ENCODE measurements around the gene SLX9.

DNA sequence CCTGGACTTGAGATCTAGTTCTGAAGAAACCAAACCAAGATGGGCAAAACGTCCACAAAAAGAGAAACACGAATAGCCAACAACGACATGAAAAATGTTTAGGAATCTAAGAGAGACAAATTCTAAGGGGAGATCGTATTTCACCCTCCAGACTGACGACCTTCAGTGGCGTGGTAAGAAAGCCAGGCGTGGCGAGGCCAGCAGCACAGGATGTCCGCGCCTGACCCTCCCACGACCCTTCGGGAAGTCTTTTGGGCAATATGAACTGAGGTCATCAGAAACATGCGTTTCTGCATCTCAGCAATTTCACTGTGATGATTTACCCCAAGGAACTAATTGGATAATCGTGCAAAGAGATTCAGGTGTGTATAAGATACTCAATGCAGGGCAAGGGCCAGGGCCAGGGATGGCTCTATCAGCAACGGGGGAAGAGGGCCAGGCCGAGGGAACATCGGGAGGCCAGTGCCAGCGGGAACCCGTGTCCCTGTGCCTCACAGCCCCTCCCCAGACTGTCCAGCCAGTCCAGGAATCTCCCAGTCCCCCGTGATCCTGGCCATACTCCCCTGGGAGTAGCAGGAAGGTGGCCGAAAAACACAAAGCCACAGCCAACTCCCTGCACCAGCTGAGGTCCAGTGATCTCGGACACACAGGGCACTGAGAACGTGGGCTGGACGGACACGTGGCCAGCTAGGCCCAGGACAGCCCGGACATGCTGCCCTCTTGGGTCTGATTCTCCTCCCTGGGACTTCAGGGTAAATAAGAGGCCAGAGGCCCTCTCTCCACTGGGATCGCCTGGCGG lies 81.0 kb downstream of the SLX9 start:
- TF ChIP-seq, protein P1, sequence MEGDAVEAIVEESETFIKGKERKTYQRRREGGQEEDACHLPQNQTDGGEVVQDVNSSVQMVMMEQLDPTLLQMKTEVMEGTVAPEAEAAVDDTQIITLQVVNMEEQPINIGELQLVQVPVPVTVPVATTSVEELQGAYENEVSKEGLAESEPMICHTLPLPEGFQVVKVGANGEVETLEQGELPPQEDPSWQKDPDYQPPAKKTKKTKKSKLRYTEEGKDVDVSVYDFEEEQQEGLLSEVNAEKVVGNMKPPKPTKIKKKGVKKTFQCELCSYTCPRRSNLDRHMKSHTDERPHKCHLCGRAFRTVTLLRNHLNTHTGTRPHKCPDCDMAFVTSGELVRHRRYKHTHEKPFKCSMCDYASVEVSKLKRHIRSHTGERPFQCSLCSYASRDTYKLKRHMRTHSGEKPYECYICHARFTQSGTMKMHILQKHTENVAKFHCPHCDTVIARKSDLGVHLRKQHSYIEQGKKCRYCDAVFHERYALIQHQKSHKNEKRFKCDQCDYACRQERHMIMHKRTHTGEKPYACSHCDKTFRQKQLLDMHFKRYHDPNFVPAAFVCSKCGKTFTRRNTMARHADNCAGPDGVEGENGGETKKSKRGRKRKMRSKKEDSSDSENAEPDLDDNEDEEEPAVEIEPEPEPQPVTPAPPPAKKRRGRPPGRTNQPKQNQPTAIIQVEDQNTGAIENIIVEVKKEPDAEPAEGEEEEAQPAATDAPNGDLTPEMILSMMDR (IDR thresholded peaks at IDR 0.05), result no peak
- TF ChIP-seq POLR2A (IDR thresholded peaks at IDR 0.05) (no peak), EP300 (IDR thresholded peaks at IDR 0.05) (no peak)
